ENCODE data around the gene CEP78.
"Not testable (repeated sequence)": the region's sequence is repeated elsewhere in the genome, so short reads cannot be mapped to it uniquely, and the experiment has no call there.

The CEP78 gene

GRCh38 chr9:78235762-78236550, at the start of gene CEP78:
TSS of gene CEP78 (plus strand) at chr9:78236075. CDS start at chr9:78236351, 276 bp downstream.
- no peak for FAIRE-seq

- FAIRE-seq, result no peak
These were observed 48.0 kb upstream of the CEP78 start for GRCh38 chr9:78187763-78188484.

- FAIRE-seq, result no peak
These were observed 47.3 kb upstream of the CEP78 start for GRCh38 chr9:78188594-78188993.

GRCh38 chr9:78189001-78189400, 46.9 kb upstream of the CEP78 start:
- no peak for FAIRE-seq

GRCh38 chr9:78189461-78189860, 46.4 kb upstream of the CEP78 start:
- no peak for FAIRE-seq

GRCh38 chr9:78191931-78192330, 43.9 kb upstream of the CEP78 start:
- FAIRE-seq, result no peak

- no peak for FAIRE-seq
These were observed 39.6 kb upstream of the CEP78 start for GRCh38 chr9:78196258-78196657.

- FAIRE-seq, result not testable (repeated sequence)
These were observed 34.6 kb upstream of the CEP78 start for GRCh38 chr9:78201158-78201777.

- no peak for FAIRE-seq
These were observed 28.6 kb upstream of the CEP78 start for GRCh38 chr9:78207319-78207718.

- FAIRE-seq, result no peak
These were observed 28.0 kb upstream of the CEP78 start for GRCh38 chr9:78207901-78208300.

GRCh38 chr9:78209127-78209526, 26.7 kb upstream of the CEP78 start:
- FAIRE-seq, result no peak

- no peak for FAIRE-seq
These were observed 25.0 kb upstream of the CEP78 start for GRCh38 chr9:78210841-78211301.

- no peak for FAIRE-seq
These were observed 23.0 kb upstream of the CEP78 start for GRCh38 chr9:78212868-78213267.

GRCh38 chr9:78213712-78214111, 22.2 kb upstream of the CEP78 start:
- FAIRE-seq, result no peak

GRCh38 chr9:78214492-78214891, 21.4 kb upstream of the CEP78 start:
- no peak for FAIRE-seq

GRCh38 chr9:78215706-78216105, 20.2 kb upstream of the CEP78 start:
- no peak for FAIRE-seq

GRCh38 chr9:78218890-78219289, 17.0 kb upstream of the CEP78 start:
- FAIRE-seq, result no peak

GRCh38 chr9:78221425-78221824, 14.4 kb upstream of the CEP78 start:
- FAIRE-seq, result no peak

GRCh38 chr9:78221841-78222240, 14.0 kb upstream of the CEP78 start:
- not testable (repeated sequence) for FAIRE-seq

GRCh38 chr9:78230761-78231160, 5.1 kb upstream of the CEP78 start:
- no peak for FAIRE-seq

- not testable (repeated sequence) for FAIRE-seq
These were observed 3.4 kb upstream of the CEP78 start for GRCh38 chr9:78232471-78232870.

GRCh38 chr9:78234810-78235209, 1.1 kb upstream of the CEP78 start:
- FAIRE-seq, result no peak

GRCh38 chr9:78235256-78235761, 566 bp upstream of the CEP78 start:
- no peak for FAIRE-seq

All from colon (tissue), 2 donors.